A549 (cell line): ENCODE results near the gene NOPCHAP1.

Source experiments
- CTCF ChIP-seq: fragments of >200 bp; sonication (Bioruptor Twin); formaldehyde crosslinking; IDR thresholded peaks from 3 replicates; pipeline ENCODE4 v1.5.1; 2016
- HES2 ChIP-seq: fragments of >200 bp; sonication (Bioruptor Twin); formaldehyde crosslinking; IDR thresholded peaks from 2 replicates; pipeline ENCODE4 v1.6.1; 2016
- MYC ChIP-seq: IDR thresholded peaks from 2 replicates; pipeline ENCODE4 v1.6.1; 2012; ENCODE audit warnings: mild to moderate bottlenecking, inconsistent platforms, low read length, improper control_type of control experiment, borderline replicate concordance

GRCh38 chr12:104973250-104973649 lies 12.9 kb upstream of the NOPCHAP1 start:
- TF ChIP-seq MYC (no peak), CTCF (no peak), HES2 (no peak)
